ENCODE data around the gene GPR153.

The GPR153 gene

GRCh38 chr1:6272868-6273267, 12.0 kb upstream of the GPR153 start:
- Histone ChIP-seq H3K27ac (replicated peaks; ENCODE audit: low read length) (no peak overlapping the region), H3K4ac (ENCODE audit: low read length) (no peak overlapping the region), H3K14ac (ENCODE audit: low read length) (no peak overlapping the region), H2BK12ac (ENCODE audit: low read length) (no peak overlapping the region), H3K4me2 (ENCODE audit: insufficient read depth, low read length, poor library complexity, severe bottlenecking) (no peak overlapping the region), H3K79me1 (ENCODE audit: low read depth, low read length) (peaks cover 5% of the 10 kb centered on the region), H3K23ac (ENCODE audit: low read depth, low read length, poor library complexity) (no peak overlapping the region), H2BK5ac (ENCODE audit: low read length) (no peak overlapping the region), H4K91ac (ENCODE audit: low read depth, low read length, poor library complexity) (no peak overlapping the region), H2AFZ (ENCODE audit: low read length) (no peak overlapping the region), H3K4me1 (ENCODE audit: control insufficient read depth in 2 of 2, insufficient read depth in 1 of 2, low read depth in 1 of 2, low read length in 2 of 2) (peaks cover 39 to 75% of the 10 kb centered on the region in 2 donors), H3K9me3 (replicated peaks in 1 of 2; ENCODE audit: control insufficient read depth in 2 of 2, insufficient read depth in 1 of 2, low read depth in 1 of 2, low read length in 2 of 2) (no peaks in the 10 kb centered on the region), H3K36me3 (replicated peaks in 1 of 2; ENCODE audit: control insufficient read depth in 2 of 2, insufficient read depth in 2 of 2, low read length in 2 of 2) (peaks cover 5 to 28% of the 10 kb centered on the region in 2 donors), H3K18ac (ENCODE audit: low read length) (no peak overlapping the region), H3K27me3 (ENCODE audit: control insufficient read depth in 3 of 3, insufficient read depth in 3 of 3, low read depth in 1 of 3, low read length in 3 of 3) (no peaks in the 10 kb centered on the region), H3K4me3 (ENCODE audit: low read length in 2 of 2) (no peak overlapping the region), H2AK5ac (ENCODE audit: low read depth, low read length) (no peak overlapping the region), H4K8ac (ENCODE audit: low read depth, low read length) (no peak overlapping the region), H2BK120ac (ENCODE audit: low read depth, low read length) (peak overlapping the region; percentile 65), H2BK15ac (ENCODE audit: low read length) (no peak overlapping the region), H3K9ac (ENCODE audit: low read depth, low read length, poor library complexity) (no peak overlapping the region)
- no CpG with 5 or more reads among the region's 6 CpGs for WGBS, 2 donors (ENCODE audit: extremely low coverage in 2 of 2, insufficient read length in 2 of 2, insufficient replicate concordance in 1 of 2)
- no peak for DNase-seq (ENCODE audit: low spot score)

- no peak overlapping the region for H2BK15ac ChIP-seq (ENCODE audit: low read length)
- H4K91ac ChIP-seq (ENCODE audit: low read depth, low read length, poor library complexity), result no peak overlapping the region
- peak overlapping the region; percentile 53 for H3K9ac ChIP-seq (ENCODE audit: low read depth, low read length, poor library complexity)
- H4K8ac ChIP-seq (ENCODE audit: low read depth, low read length), result no peak overlapping the region
- no peak overlapping the region for H2BK5ac ChIP-seq (ENCODE audit: low read length)
- no peak for DNase-seq (ENCODE audit: low spot score)
- no peak overlapping the region for H3K4me3 ChIP-seq (ENCODE audit: low read length in 2 of 2)
- H3K14ac ChIP-seq (ENCODE audit: low read length), result no peak overlapping the region
- no peak overlapping the region for H3K27ac ChIP-seq (replicated peaks; ENCODE audit: low read length)
- no peak overlapping the region for H3K4me2 ChIP-seq (ENCODE audit: insufficient read depth, low read length, poor library complexity, severe bottlenecking)
- H3K23ac ChIP-seq (ENCODE audit: low read depth, low read length, poor library complexity), result no peak overlapping the region
- no peaks in the 10 kb centered on the region for H3K27me3 ChIP-seq (ENCODE audit: control insufficient read depth in 3 of 3, insufficient read depth in 3 of 3, low read depth in 1 of 3, low read length in 3 of 3)
- peaks cover 5% of the 10 kb centered on the region for H3K79me1 ChIP-seq (ENCODE audit: low read depth, low read length)
- H2BK12ac ChIP-seq (ENCODE audit: low read length), result no peak overlapping the region
- no peak overlapping the region for H2AFZ ChIP-seq (ENCODE audit: low read length)
- no peak overlapping the region for H2AK5ac ChIP-seq (ENCODE audit: low read depth, low read length)
- H3K18ac ChIP-seq (ENCODE audit: low read length), result no peak overlapping the region
- H3K4ac ChIP-seq (ENCODE audit: low read length), result no peak overlapping the region
- no CpG with 5 or more reads among the region's 9 CpGs for WGBS, 2 donors (ENCODE audit: extremely low coverage in 2 of 2, insufficient read length in 2 of 2, insufficient replicate concordance in 1 of 2)
- H2BK120ac ChIP-seq (ENCODE audit: low read depth, low read length), result no peak overlapping the region
- H3K36me3 ChIP-seq (replicated peaks in 1 of 2; ENCODE audit: control insufficient read depth in 2 of 2, insufficient read depth in 2 of 2, low read length in 2 of 2), result peaks cover 5 to 25% of the 10 kb centered on the region in 2 donors
- H3K9me3 ChIP-seq (replicated peaks in 1 of 2; ENCODE audit: control insufficient read depth in 2 of 2, insufficient read depth in 1 of 2, low read depth in 1 of 2, low read length in 2 of 2), result no peaks in the 10 kb centered on the region
- peaks cover 39 to 75% of the 10 kb centered on the region in 2 donors for H3K4me1 ChIP-seq (ENCODE audit: control insufficient read depth in 2 of 2, insufficient read depth in 1 of 2, low read depth in 1 of 2, low read length in 2 of 2)
These were observed 11.6 kb upstream of the GPR153 start for GRCh38 chr1:6272452-6272851.

GRCh38 chr1:6271554-6271953, 10.7 kb upstream of the GPR153 start:
- no peak overlapping the region for H3K9ac ChIP-seq (ENCODE audit: low read depth, low read length, poor library complexity)
- no peak for DNase-seq (ENCODE audit: low spot score)
- peaks cover 5 to 25% of the 10 kb centered on the region in 2 donors for H3K36me3 ChIP-seq (replicated peaks in 1 of 2; ENCODE audit: control insufficient read depth in 2 of 2, insufficient read depth in 2 of 2, low read length in 2 of 2)
- H2AFZ ChIP-seq (ENCODE audit: low read length), result no peak overlapping the region
- H3K18ac ChIP-seq (ENCODE audit: low read length), result peak overlapping the region; percentile 86
- no peak overlapping the region for H3K4me3 ChIP-seq (ENCODE audit: low read length in 2 of 2)
- no peaks in the 10 kb centered on the region for H3K27me3 ChIP-seq (ENCODE audit: control insufficient read depth in 3 of 3, insufficient read depth in 3 of 3, low read depth in 1 of 3, low read length in 3 of 3)
- H3K23ac ChIP-seq (ENCODE audit: low read depth, low read length, poor library complexity), result no peak overlapping the region
- H2BK120ac ChIP-seq (ENCODE audit: low read depth, low read length), result no peak overlapping the region
- H4K91ac ChIP-seq (ENCODE audit: low read depth, low read length, poor library complexity), result no peak overlapping the region
- H3K27ac ChIP-seq (replicated peaks; ENCODE audit: low read length), result peak overlapping the region; percentile 45
- no CpG with 5 or more reads among the region's 12 CpGs for WGBS, 2 donors (ENCODE audit: extremely low coverage in 2 of 2, insufficient read length in 2 of 2, insufficient replicate concordance in 1 of 2)
- H3K4me2 ChIP-seq (ENCODE audit: insufficient read depth, low read length, poor library complexity, severe bottlenecking), result no peak overlapping the region
- H3K79me1 ChIP-seq (ENCODE audit: low read depth, low read length), result peaks cover 5% of the 10 kb centered on the region
- no peaks in the 10 kb centered on the region for H3K9me3 ChIP-seq (replicated peaks in 1 of 2; ENCODE audit: control insufficient read depth in 2 of 2, insufficient read depth in 1 of 2, low read depth in 1 of 2, low read length in 2 of 2)
- no peak overlapping the region for H2BK5ac ChIP-seq (ENCODE audit: low read length)
- no peak overlapping the region for H4K8ac ChIP-seq (ENCODE audit: low read depth, low read length)
- peaks cover 38 to 66% of the 10 kb centered on the region in 2 donors for H3K4me1 ChIP-seq (ENCODE audit: control insufficient read depth in 2 of 2, insufficient read depth in 1 of 2, low read depth in 1 of 2, low read length in 2 of 2)
- no peak overlapping the region for H2BK12ac ChIP-seq (ENCODE audit: low read length)
- H3K14ac ChIP-seq (ENCODE audit: low read length), result peak overlapping the region; percentile 61
- peak overlapping the region; percentile 67 for H2AK5ac ChIP-seq (ENCODE audit: low read depth, low read length)
- H3K4ac ChIP-seq (ENCODE audit: low read length), result no peak overlapping the region
- no peak overlapping the region for H2BK15ac ChIP-seq (ENCODE audit: low read length)

GRCh38 chr1:6271006-6271405, 10.1 kb upstream of the GPR153 start:
- H2BK120ac ChIP-seq (ENCODE audit: low read depth, low read length), result no peak overlapping the region
- no peak overlapping the region for H3K23ac ChIP-seq (ENCODE audit: low read depth, low read length, poor library complexity)
- H3K27ac ChIP-seq (replicated peaks; ENCODE audit: low read length), result peak overlapping the region; percentile 45
- peak overlapping the region; percentile 95 for H2BK15ac ChIP-seq (ENCODE audit: low read length)
- H3K9me3 ChIP-seq (replicated peaks in 1 of 2; ENCODE audit: control insufficient read depth in 2 of 2, insufficient read depth in 1 of 2, low read depth in 1 of 2, low read length in 2 of 2), result no peaks in the 10 kb centered on the region
- no peak overlapping the region for H2AK5ac ChIP-seq (ENCODE audit: low read depth, low read length)
- no peak overlapping the region for H3K4me3 ChIP-seq (ENCODE audit: low read length in 2 of 2)
- no peak overlapping the region for H3K9ac ChIP-seq (ENCODE audit: low read depth, low read length, poor library complexity)
- no CpG with 5 or more reads among the region's 4 CpGs for WGBS, 2 donors (ENCODE audit: extremely low coverage in 2 of 2, insufficient read length in 2 of 2, insufficient replicate concordance in 1 of 2)
- H4K8ac ChIP-seq (ENCODE audit: low read depth, low read length), result no peak overlapping the region
- H4K91ac ChIP-seq (ENCODE audit: low read depth, low read length, poor library complexity), result no peak overlapping the region
- no peak overlapping the region for H3K4ac ChIP-seq (ENCODE audit: low read length)
- DNase-seq (ENCODE audit: low spot score), result no peak
- no peak overlapping the region for H3K14ac ChIP-seq (ENCODE audit: low read length)
- no peak overlapping the region for H2AFZ ChIP-seq (ENCODE audit: low read length)
- no peak overlapping the region for H3K4me2 ChIP-seq (ENCODE audit: insufficient read depth, low read length, poor library complexity, severe bottlenecking)
- H3K36me3 ChIP-seq (replicated peaks in 1 of 2; ENCODE audit: control insufficient read depth in 2 of 2, insufficient read depth in 2 of 2, low read length in 2 of 2), result peaks cover 5 to 25% of the 10 kb centered on the region in 2 donors
- peak overlapping the region; percentile 79 for H3K18ac ChIP-seq (ENCODE audit: low read length)
- no peak overlapping the region for H2BK5ac ChIP-seq (ENCODE audit: low read length)
- H3K4me1 ChIP-seq (ENCODE audit: control insufficient read depth in 2 of 2, insufficient read depth in 1 of 2, low read depth in 1 of 2, low read length in 2 of 2), result peaks cover 32 to 60% of the 10 kb centered on the region in 2 donors
- peak overlapping the region; percentile 95 for H2BK12ac ChIP-seq (ENCODE audit: low read length)
- H3K79me1 ChIP-seq (ENCODE audit: low read depth, low read length), result peaks cover 5% of the 10 kb centered on the region
- H3K27me3 ChIP-seq (ENCODE audit: control insufficient read depth in 3 of 3, insufficient read depth in 3 of 3, low read depth in 1 of 3, low read length in 3 of 3), result no peaks in the 10 kb centered on the region
